Esophagus squamous epithelium (tissue), 4 donors: ENCODE results near the gene BICC1.

ENCODE experiments used
- CTCF ChIP-seq, 6 experiments: fragments of 450-650 bp in 4 of 6; fragments of 200-600 bp in 2 of 6; sonication (generic) in 2 of 6; IDR thresholded peaks; one replicate each; pipeline ENCODE4 v1.5.1; 2016 to 2019; ENCODE audit warnings: antibody characterized with exemption in 6 of 6, mild to moderate bottlenecking in 4 of 6, moderate library complexity in 4 of 6
- POLR2A ChIP-seq, 4 donors: fragments of 450-650 bp; IDR thresholded peaks; one replicate each; pipeline ENCODE4 v1.6.1; 2017; ENCODE audit warnings: antibody characterized with exemption in 4 of 4, mild to moderate bottlenecking in 4 of 4, moderate library complexity in 3 of 4

DNA sequence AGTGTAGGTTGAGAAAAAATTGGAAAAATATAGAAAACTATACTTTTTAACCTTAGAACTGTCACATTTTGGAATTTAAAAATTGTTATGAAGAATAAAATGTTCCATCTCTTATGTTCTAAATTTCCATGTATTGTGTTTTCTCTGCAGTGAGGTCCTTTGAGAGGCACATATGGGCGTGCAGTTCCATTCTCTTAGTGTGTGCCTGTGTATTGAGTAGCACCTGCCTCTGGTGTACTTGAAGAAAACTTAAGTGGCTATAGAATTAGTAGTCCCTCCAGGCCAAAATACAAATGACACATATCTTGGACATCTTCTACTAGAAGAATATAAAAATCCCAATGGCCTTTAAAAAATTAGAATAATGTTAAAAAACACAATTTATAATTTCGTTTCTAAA is 149.2 kb downstream of the BICC1 start:
- TF ChIP-seq CTCF (IDR thresholded peaks at IDR 0.05) (no peak), POLR2A (IDR thresholded peaks at IDR 0.05) (no peak)
